HFF-Myc (cell line): Measurements from ENCODE around the gene ITPK1.

Experiments used
- DNase-seq: peaks from one replicate; pipeline ENCODE4 v3.0.0-alpha.2; 2011; ENCODE audit warnings: low read depth; ENCODE audit errors: extremely low read depth
- H3K4me3 ChIP-seq: replicated peaks from 2 replicates; pipeline ENCODE4 v1.5.1; 2011; ENCODE audit warnings: low read depth, mild to moderate bottlenecking, control low read depth, low read length
- CTCF ChIP-seq: IDR thresholded peaks from 2 replicates; pipeline ENCODE4 v1.5.1; 2012; ENCODE audit warnings: mild to moderate bottlenecking, low read depth, low read length, control low read depth; ENCODE audit errors: missing control alignments

Gene ITPK1

GRCh38 chr14:92934196-92935085 lies 181.3 kb downstream of the ITPK1 start:
- no peak for DNase-seq
- H3K4me3 ChIP-seq: no peak overlapping the region
- TF ChIP-seq CTCF: no peak

- no peak overlapping the region for H3K4me3 ChIP-seq
- no peak for DNase-seq
- no peak for TF ChIP-seq CTCF
Measured at GRCh38 chr14:92933481-92933880, 182.2 kb downstream of the ITPK1 start.

- H3K4me3 ChIP-seq: no peak overlapping the region
- no peak for TF ChIP-seq CTCF
- DNase-seq: no peak
Measured at GRCh38 chr14:92932448-92933395, 183.0 kb downstream of the ITPK1 start.

GRCh38 chr14:92931681-92932447 lies 183.9 kb downstream of the ITPK1 start:
- TF ChIP-seq CTCF: no peak
- no peak overlapping the region for H3K4me3 ChIP-seq
- no peak for DNase-seq

- no peak for TF ChIP-seq CTCF
- no peak overlapping the region for H3K4me3 ChIP-seq
- peak; percentile 29 for DNase-seq
Measured at GRCh38 chr14:92930737-92931602, 184.8 kb downstream of the ITPK1 start.
